Endometrial microvascular endothelial cells (primary cell): ENCODE measurements around the gene MAPKAP1. TPM values are rescaled to one million over a fixed set of nuclear protein-coding genes. Genes with fewer than 3 reads are reported as not detected.
"Not testable (repeated sequence)": the region's sequence is repeated elsewhere in the genome, so short reads cannot be mapped to it uniquely, and the experiment has no call there.

Experiments used
- in situ Hi-C: cut with HindIII; loops from 2 replicates; pipeline ENCODE4 v1.10.0; 2017; ENCODE audit warnings: low sequenced_read_pairs, low pct_unique_long_range_greater_than_20kb; ENCODE audit errors: inconsistent ontology term
- total RNA-seq: library from RNA; depleted of rRNA; stranded (reverse); fragments of >200 nt; gene quantifications from one replicate; pipeline ENCODE4 v1.2.3, GENCODE V29; 2015; ENCODE audit errors: inconsistent ontology term

Gene MAPKAP1
- total RNA-seq, 1 donor from 2014 or later, result 142 TPM

GRCh38 chr9:125742657-125743056 is 35.6 kb upstream of the MAPKAP1 start:
- in situ Hi-C loops, result no loop called here

GRCh38 chr9:125739436-125739835 is 32.4 kb upstream of the MAPKAP1 start:
- in situ Hi-C loops, result no loop called here

GRCh38 chr9:125732562-125732961 is 25.6 kb upstream of the MAPKAP1 start:
- in situ Hi-C loops, result no loop called here

GRCh38 chr9:125730168-125730567 is 23.2 kb upstream of the MAPKAP1 start:
- in situ Hi-C loops, result no loop called here

- in situ Hi-C loops, result no loop called here
Observed at GRCh38 chr9:125726456-125727132, 19.6 kb upstream of the MAPKAP1 start.

GRCh38 chr9:125707472-125707804 is 430 bp upstream of the MAPKAP1 start:
- in situ Hi-C loops, result no loop called here

GRCh38 chr9:125705893-125706292 is 1.1 kb downstream of the MAPKAP1 start:
- in situ Hi-C loops, result no loop called here

GRCh38 chr9:125703662-125704061 is 3.3 kb downstream of the MAPKAP1 start:
- in situ Hi-C loops, result no loop called here

- in situ Hi-C loops, result no loop called here
Observed at GRCh38 chr9:125701351-125701750, 5.7 kb downstream of the MAPKAP1 start.

GRCh38 chr9:125700791-125701190 is 6.2 kb downstream of the MAPKAP1 start:
- in situ Hi-C loops, result no loop called here

GRCh38 chr9:125699870-125700269 is 7.1 kb downstream of the MAPKAP1 start:
- in situ Hi-C loops, result no loop called here

- in situ Hi-C loops, result no loop called here
Observed at GRCh38 chr9:125696106-125696647, 10.8 kb downstream of the MAPKAP1 start.

- in situ Hi-C loops, result not testable (repeated sequence)
Observed at GRCh38 chr9:125695548-125695947, 11.5 kb downstream of the MAPKAP1 start.

GRCh38 chr9:125694478-125694877 is 12.5 kb downstream of the MAPKAP1 start:
- in situ Hi-C loops, result no loop called here

GRCh38 chr9:125693492-125693891 is 13.5 kb downstream of the MAPKAP1 start:
- in situ Hi-C loops, result not testable (repeated sequence)

GRCh38 chr9:125691869-125692268 is 15.1 kb downstream of the MAPKAP1 start:
- in situ Hi-C loops, result no loop called here

GRCh38 chr9:125690679-125691078 is 16.3 kb downstream of the MAPKAP1 start:
- in situ Hi-C loops, result no loop called here

GRCh38 chr9:125687163-125687863 is 19.7 kb downstream of the MAPKAP1 start:
- in situ Hi-C loops, result no loop called here

GRCh38 chr9:125685167-125685566 is 21.8 kb downstream of the MAPKAP1 start:
- in situ Hi-C loops, result no loop called here

- in situ Hi-C loops, result no loop called here
Observed at GRCh38 chr9:125683486-125683885, 23.5 kb downstream of the MAPKAP1 start.
